C4-2B (cell line): Measurements from ENCODE around the gene CUX1.

Experiments used
- CTCF ChIP-seq: fragments of 450-650 bp; conservative IDR thresholded peaks from 2 replicates; pipeline ENCODE4 v1.5.1; 2017; ENCODE audit warnings: mild to moderate bottlenecking
- ZFX ChIP-seq: fragments of 450-650 bp; IDR thresholded peaks from 2 replicates; pipeline ENCODE4 v1.6.1; 2017

GRCh38 chr7:102152672-102153598, 335.5 kb downstream of the CUX1 start:
- TF ChIP-seq CTCF (no peak), ZFX (no peak)
